ENCODE measurements around the gene LTBP3.

DNA sequence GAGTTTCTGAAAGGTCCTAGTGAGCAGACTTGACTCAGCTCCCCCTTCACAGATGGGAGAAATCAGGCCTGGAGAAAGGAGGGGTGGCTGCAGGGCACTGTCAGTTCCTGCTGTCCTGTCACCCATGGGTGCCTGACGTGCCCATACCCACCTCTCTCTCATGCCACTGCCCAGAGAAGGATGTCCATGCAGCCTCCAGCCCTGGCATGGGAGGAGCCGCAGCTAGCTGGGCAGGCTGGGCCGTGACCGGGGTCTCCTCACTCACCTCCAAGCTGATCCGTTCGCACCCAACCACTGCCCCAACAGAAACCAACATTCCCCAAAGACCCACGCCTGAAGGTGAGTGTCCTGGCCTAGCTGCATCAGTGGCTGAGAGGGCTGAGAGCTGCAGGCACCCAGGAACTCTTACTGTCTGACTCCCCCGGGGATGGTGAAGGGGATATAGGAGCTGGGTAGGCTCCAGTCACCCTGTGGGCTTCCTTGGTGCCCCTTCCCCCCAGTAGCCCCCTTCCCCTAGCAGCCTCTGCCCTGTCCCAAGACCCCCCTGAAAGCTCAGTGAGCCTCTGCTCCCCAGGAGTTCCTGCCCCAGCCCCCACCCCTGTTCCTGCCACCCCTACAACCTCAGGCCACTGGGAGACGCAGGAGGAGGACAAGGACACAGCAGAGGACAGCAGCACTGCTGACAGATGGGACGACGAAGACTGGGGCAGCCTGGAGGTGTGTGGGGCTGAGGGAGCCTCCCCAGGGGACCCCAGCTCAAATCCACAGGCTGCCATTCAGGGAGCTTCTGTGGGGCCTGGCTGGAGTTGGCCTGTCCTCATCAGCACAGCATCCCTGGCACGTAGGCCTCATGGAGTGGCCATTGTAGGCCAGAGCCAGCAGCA, 21.5 kb downstream of the LTBP3 start:
- TF ChIP-seq CTCF (IDR thresholded peaks at IDR 0.05; ENCODE audit: poor library complexity) (no peak), EZH2 (IDR thresholded peaks at IDR 0.05; ENCODE audit: borderline replicate concordance) (no peak)
